K562 (cell line): Measurements from ENCODE around the gene TBL2. TPM values are rescaled to one million over a fixed set of nuclear protein-coding genes. Genes with fewer than 3 reads are reported as not detected.
A peak's percentile ranks its signal among the peaks of the same experiment; 100 is the strongest.

ENCODE experiments used
- ATF4 ChIP-seq: fragments of 450-650 bp; formaldehyde crosslinking; IDR thresholded peaks from 2 replicates; pipeline ENCODE4 v1.4.0; 2022; ENCODE audit warnings: mild to moderate bottlenecking, moderate library complexity
- BCOR ChIP-seq: fragments of 450-650 bp; IDR thresholded peaks from 2 replicates; pipeline ENCODE4 v1.6.1; 2016
- CAMTA2 ChIP-seq: fragments of 250-450 bp; sonication (Bioruptor Pico); conservative IDR thresholded peaks from 2 replicates; pipeline ENCODE4 v1.5.1; 2022
- CBFA2T3 ChIP-seq: fragments of 450-650 bp; IDR thresholded peaks from 2 replicates; pipeline ENCODE4 v1.6.1; 2017
- DLX4 ChIP-seq: fragments of 250-450 bp; sonication (Bioruptor Pico); IDR thresholded peaks from 2 replicates; pipeline ENCODE4 v1.6.1; 2021; ENCODE audit warnings: mild to moderate bottlenecking
- GATAD2B ChIP-seq: fragments of 450-650 bp; IDR thresholded peaks from 2 replicates; pipeline ENCODE4 v1.6.1; 2017; ENCODE audit warnings: mild to moderate bottlenecking, borderline replicate concordance
- JUN ChIP-seq, 2 experiments: sonication (generic) in 1 of 2; formaldehyde crosslinking in 1 of 2; IDR thresholded peaks; 2 replicates each; pipeline versions ENCODE4 v1.6.1 to v1.8.0; 2012 to 2022; ENCODE audit warnings: borderline replicate concordance in 2 of 2, mild to moderate bottlenecking in 2 of 2, improper control_type of control experiment in 1 of 2, low read depth in 1 of 2, low read length in 1 of 2, missing genetic modification reagents in 1 of 2
- PHF8 ChIP-seq: fragments of 200-600 bp; sonication (generic); IDR thresholded peaks from 2 replicates; pipeline ENCODE4 v1.6.1; 2012; ENCODE audit warnings: mixed run types, mild to moderate bottlenecking, inconsistent platforms, low read length, moderate library complexity, borderline replicate concordance
- POLR2H ChIP-seq: IDR thresholded peaks from 2 replicates; pipeline ENCODE4 v1.6.1; 2016; ENCODE audit warnings: missing genetic modification characterization, low read depth, mild to moderate bottlenecking, control low read depth, missing compliant biosample characterization, moderate library complexity
- SMARCA5 ChIP-seq: fragments of 450-650 bp; IDR thresholded peaks from 2 replicates; pipeline ENCODE4 v1.6.1; 2016
- TFAP4 ChIP-seq: sonication (generic); formaldehyde crosslinking; IDR thresholded peaks from 2 replicates; pipeline ENCODE4 v1.8.0; 2022; ENCODE audit warnings: missing genetic modification reagents, mild to moderate bottlenecking, moderate library complexity, borderline replicate concordance
- UBTF ChIP-seq, 2 experiments: IDR thresholded peaks; 2 replicates each; pipeline ENCODE4 v1.6.1; 2012; ENCODE audit warnings: improper control_type of control experiment in 2 of 2, low read depth in 2 of 2, low read length in 2 of 2, borderline replicate concordance in 1 of 2
- YY1 ChIP-seq, 3 experiments: IDR thresholded peaks; 2 replicates each; pipeline ENCODE4 v1.6.1; 2011; ENCODE audit warnings: low read length in 2 of 3, mild to moderate bottlenecking in 2 of 3, moderate library complexity in 2 of 3, borderline replicate concordance in 1 of 3, control low read depth in 1 of 3, low read depth in 1 of 3; ENCODE audit not compliant: insufficient read depth in 3 of 3, insufficient replicate concordance in 2 of 3, control insufficient read depth in 1 of 3, insufficient read length in 1 of 3; ENCODE audit errors: extremely low read depth in 1 of 3
- ZBTB34 ChIP-seq: fragments of 250-450 bp; sonication (Bioruptor Pico); IDR thresholded peaks from 2 replicates; pipeline ENCODE4 v1.8.0; 2021; ENCODE audit warnings: mild to moderate bottlenecking, moderate library complexity
- ZC3H11A ChIP-seq: IDR thresholded peaks from 2 replicates; pipeline ENCODE4 v1.6.1; 2012; ENCODE audit warnings: low read depth, low read length, improper control_type of control experiment
- ZKSCAN8 ChIP-seq: fragments of 200-800 bp; sonication (Bioruptor generic); IDR thresholded peaks from 2 replicates; pipeline ENCODE4 v1.6.1; 2016; ENCODE audit warnings: missing genetic modification characterization, missing compliant biosample characterization
- ZNF174 ChIP-seq: fragments of 250-450 bp; sonication (Bioruptor Pico); IDR thresholded peaks from 2 replicates; pipeline ENCODE4 v1.4.0; 2020; ENCODE audit warnings: mild to moderate bottlenecking
- ZNF408 ChIP-seq: fragments of 250-450 bp; sonication (Bioruptor Pico); IDR thresholded peaks from 2 replicates; pipeline ENCODE4 v1.4.0; 2020; ENCODE audit warnings: low read depth, mild to moderate bottlenecking, moderate library complexity
- ZNF445 ChIP-seq: fragments of 250-450 bp; sonication (Bioruptor Pico); IDR thresholded peaks from 2 replicates; pipeline ENCODE4 v1.4.0; 2020; ENCODE audit warnings: low read depth, mild to moderate bottlenecking, moderate library complexity
- ZNF77 ChIP-seq: fragments of 250-450 bp; sonication (Bioruptor Pico); IDR thresholded peaks from 2 replicates; pipeline ENCODE4 v1.5.0; 2020
- ZZZ3 ChIP-seq: fragments of 450-650 bp; IDR thresholded peaks from 2 replicates; pipeline ENCODE4 v1.6.1; 2016; ENCODE audit warnings: antibody characterized with exemption, mild to moderate bottlenecking, moderate library complexity
- polyA plus RNA-seq, 8 experiments: library from polyadenylated mRNA; depleted of rRNA in 4 of 8; stranded (reverse) in 5 of 8; unstranded in 3 of 8; fragments of >200 nt; fragmentation: Nextera tagmentation in 2 of 8; fragmentation: Illumina TruSeq in 1 of 8; extraction: Ambion mirVana in 2 of 8; extraction: Trizol in 1 of 8; gene quantifications; 2 replicates each; pipeline versions ENCODE4 v1.2.1 to v1.2.3, GENCODE V29; 2011 to 2014; ENCODE audit warnings: inconsistent platforms in 1 of 8, missing spikeins in 1 of 8
- total RNA-seq, 7 experiments: library from RNA; depleted of rRNA in 6 of 7; stranded (reverse); fragments of >200 nt in 6 of 7; fragmentation: Illumina TruSeq in 2 of 7; extraction: Trizol in 2 of 7; gene quantifications; 2 replicates each; pipeline versions ENCODE4 v1.2.1 to v1.2.3, GENCODE V29; 2011 to 2021; ENCODE audit warnings: low replicate concordance in 1 of 7

The TBL2 gene
- total and polyA plus RNA-seq, 9 of the 15 experiments (the other 6 are each of a cell fraction or from before 2014, with no cell fraction given), result 2.5 to 123 (median 49.2) TPM

- TF ChIP-seq ATF4 (CRISPR knock-in tag) (no peak), BCOR (peak; percentile 71), PHF8 (no peak), CAMTA2 (CRISPR knock-in tag) (no peak), POLR2H (tag) (no peak), TFAP4 (peak; percentile 85), DLX4 (CRISPR knock-in tag) (no peak), ZZZ3 (no peak), ZNF77 (CRISPR knock-in tag) (no peak), ZNF445 (CRISPR knock-in tag) (no peak), YY1 (IDR thresholded peaks at IDR 0.05; ENCODE audit: borderline replicate concordance in 1 of 3, control insufficient read depth in 1 of 3, extremely low read depth in 1 of 3, insufficient read depth in 3 of 3, insufficient read length in 1 of 3, insufficient replicate concordance in 2 of 3, low read depth in 1 of 3, low read length in 2 of 3) (no peak), GATAD2B (no peak), ZBTB34 (CRISPR knock-in tag) (no peak), JUN (IDR thresholded peaks at IDR 0.05; ENCODE audit: borderline replicate concordance, low read depth, low read length) (no peak), JUN (CRISPR knock-in tag; IDR thresholded peaks at IDR 0.05; ENCODE audit: borderline replicate concordance) (no peak), UBTF (IDR thresholded peaks at IDR 0.05; ENCODE audit: borderline replicate concordance in 1 of 2, low read depth in 2 of 2, low read length in 2 of 2) (no peak), ZKSCAN8 (no peak), SMARCA5 (no peak), ZC3H11A (no peak), CBFA2T3 (peak; percentile 61), ZNF174 (CRISPR knock-in tag) (no peak), ZNF408 (CRISPR knock-in tag) (no peak)
Measured at GRCh38 chr7:73622909-73623797, 44.8 kb upstream of the TBL2 start (continued).
